Measurements from ENCODE around the gene RAB31.

GRCh38 chr18:9902832-9903231 lies 194.7 kb downstream of the RAB31 start:
- TF ChIP-seq, protein P1, sequence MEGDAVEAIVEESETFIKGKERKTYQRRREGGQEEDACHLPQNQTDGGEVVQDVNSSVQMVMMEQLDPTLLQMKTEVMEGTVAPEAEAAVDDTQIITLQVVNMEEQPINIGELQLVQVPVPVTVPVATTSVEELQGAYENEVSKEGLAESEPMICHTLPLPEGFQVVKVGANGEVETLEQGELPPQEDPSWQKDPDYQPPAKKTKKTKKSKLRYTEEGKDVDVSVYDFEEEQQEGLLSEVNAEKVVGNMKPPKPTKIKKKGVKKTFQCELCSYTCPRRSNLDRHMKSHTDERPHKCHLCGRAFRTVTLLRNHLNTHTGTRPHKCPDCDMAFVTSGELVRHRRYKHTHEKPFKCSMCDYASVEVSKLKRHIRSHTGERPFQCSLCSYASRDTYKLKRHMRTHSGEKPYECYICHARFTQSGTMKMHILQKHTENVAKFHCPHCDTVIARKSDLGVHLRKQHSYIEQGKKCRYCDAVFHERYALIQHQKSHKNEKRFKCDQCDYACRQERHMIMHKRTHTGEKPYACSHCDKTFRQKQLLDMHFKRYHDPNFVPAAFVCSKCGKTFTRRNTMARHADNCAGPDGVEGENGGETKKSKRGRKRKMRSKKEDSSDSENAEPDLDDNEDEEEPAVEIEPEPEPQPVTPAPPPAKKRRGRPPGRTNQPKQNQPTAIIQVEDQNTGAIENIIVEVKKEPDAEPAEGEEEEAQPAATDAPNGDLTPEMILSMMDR (optimal IDR thresholded peaks at IDR 0.05 in 1 of 3, IDR thresholded peaks at IDR 0.05 in 1 of 3, conservative IDR thresholded peaks at IDR 0.05 in 1 of 3; ENCODE audit: extremely low read depth in 1 of 3, insufficient read depth in 2 of 3, low read length in 3 of 3): no peak
- no peak for TF ChIP-seq EZH2 (IDR thresholded peaks at IDR 0.05; ENCODE audit: low read length)

Data from keratinocyte (primary cell).